ENCODE data around the gene SLC45A3.

GRCh38 chr1:205672395-205672889 is 7.9 kb downstream of the SLC45A3 start:
- TF ChIP-seq EP300 (IDR thresholded peaks at IDR 0.05; ENCODE audit: borderline replicate concordance in 1 of 2, low read depth in 2 of 2, low read length in 2 of 2): no peak
- no peak for TF ChIP-seq CTCF (IDR thresholded peaks at IDR 0.05; ENCODE audit: control extremely low read depth in 1 of 3, insufficient read depth in 1 of 3, low read depth in 1 of 3, low read length in 3 of 3)
- TF ChIP-seq POLR2AphosphoS5 (IDR thresholded peaks at IDR 0.05; ENCODE audit: low read depth, low read length): no peak
- no peak for TF ChIP-seq JUND (IDR thresholded peaks at IDR 0.05; ENCODE audit: low read length)
- TF ChIP-seq BCL11A (IDR thresholded peaks at IDR 0.05; ENCODE audit: low read depth in 2 of 2, low read length in 2 of 2): no peak
- TF ChIP-seq ATF3 (IDR thresholded peaks at IDR 0.05; ENCODE audit: insufficient read depth, low read depth, low read length): no peak
- TF ChIP-seq YY1 (IDR thresholded peaks at IDR 0.05; ENCODE audit: low read depth, low read length): no peak

All from H1 (cell line).